Pancreas (tissue), 10 donors: Measurements from ENCODE around the gene FAF2. TPM values are rescaled to one million over a fixed set of nuclear protein-coding genes. Genes with fewer than 3 reads are reported as not detected.

Experiments
- ATAC-seq, 4 donors: fragments of 200-7000 bp; cut with Tn5 transposase; one replicate each; pipeline versions ENCODE4 v1.8.0 to v1.9.1; 2020; ENCODE audit warnings: mild to moderate bottlenecking in 4 of 4, moderate library complexity in 4 of 4
- DNase-seq, 6 donors: peaks; one replicate each; pipeline ENCODE4 v3.0.0-alpha.2; 2020
- FAIRE-seq: peaks from 2 replicates; lab custom pipeline; 2012; peaks lifted over from hg19 to GRCh38; lab: Jason Lieb, UNC
- H3K27ac ChIP-seq, 4 donors: fragments of 200-600 bp; sonication (generic); 1 replicate in 3 of 4; 2 replicates in 1 of 4; pipeline versions ENCODE4 v1.5.0 to v1.8.0; 2020
- H3K27me3 ChIP-seq, 4 donors: fragments of 200-600 bp; one replicate each; pipeline ENCODE4 v1.8.0; 2021
- H3K36me3 ChIP-seq, 3 donors: fragments of 200-600 bp; sonication (generic) in 1 of 3; one replicate each; pipeline versions ENCODE4 v1.5.0 to v1.8.0; 2020 to 2021
- H3K4me1 ChIP-seq, 3 donors: fragments of 200-600 bp; one replicate each; pipeline ENCODE4 v1.8.0; 2021
- H3K4me3 ChIP-seq, 4 donors: fragments of 200-600 bp; sonication (generic) in 2 of 4; one replicate each; pipeline versions ENCODE4 v1.5.0 to v1.8.0; 2020 to 2021
- H3K9me3 ChIP-seq, 4 donors: fragments of 200-600 bp; one replicate each; pipeline ENCODE4 v1.8.0; 2021
- WGBS, 2 donors: extraction: QIAGEN DNeasy Blood & Tissue Kit; methylation state at CpG; one replicate each; pipeline ENCODE4 v1.1.7; 2013; 5-methylcytosine and 5-hydroxymethylcytosine counted together
- intact Hi-C, 3 donors: fragments of 100-400 bp; cut with DNase I; formaldehyde crosslinking; loops; one replicate each; pipeline versions ENCODE4 v1.11.1 to v1.14.2; 2022
- polyA plus RNA-seq, 2 donors: library from polyadenylated mRNA; stranded (reverse); fragments of 200-250 nt; gene quantifications; one replicate each; pipeline ENCODE4 v1.2.3, GENCODE V29; 2013
- total RNA-seq, 6 donors: library from RNA; stranded (reverse); fragmentation: NEBNext Ultra II Directional in 4 of 6; extraction: Animal tissue kit (Norgen Biotek cat#: 25700) in 4 of 6; gene quantifications; one replicate each; pipeline versions ENCODE4 v1.2.1 to v1.2.4, GENCODE V29; 2021 to 2023
- TF ChIP-seq, protein P1 (sequence below), 4 donors: fragments of 200-600 bp; sonication (generic) in 3 of 4; IDR thresholded peaks; one replicate each; pipeline versions ENCODE4 v1.5.0 to v1.8.0; 2021; ENCODE audit warnings: antibody characterized with exemption in 4 of 4
- donor health status: healthy with polysubstance abuse.
- donor health status: DM: no; HTN: no; CAD: no; lungs with moderate emphysema.
- donor health status: DM: no; HTN: no; CAD: no.
- donor health status: control.
- donor health status: control.
- donor health status: Bipolar disorder and iron deficiency.
- donor health status: DM: yes; HTN: yes; CAD: no.
- donor health status: DM: no; HTN: no; CAD: no.
- donor health status: DM: no; HTN: no; CAD: no.
- donor health status: DM: yes; HTN: yes; CAD: no.

Gene FAF2
- total and polyA plus RNA-seq, 8 donors: 6.8 to 18.0 (median 15.1) TPM

DNA sequence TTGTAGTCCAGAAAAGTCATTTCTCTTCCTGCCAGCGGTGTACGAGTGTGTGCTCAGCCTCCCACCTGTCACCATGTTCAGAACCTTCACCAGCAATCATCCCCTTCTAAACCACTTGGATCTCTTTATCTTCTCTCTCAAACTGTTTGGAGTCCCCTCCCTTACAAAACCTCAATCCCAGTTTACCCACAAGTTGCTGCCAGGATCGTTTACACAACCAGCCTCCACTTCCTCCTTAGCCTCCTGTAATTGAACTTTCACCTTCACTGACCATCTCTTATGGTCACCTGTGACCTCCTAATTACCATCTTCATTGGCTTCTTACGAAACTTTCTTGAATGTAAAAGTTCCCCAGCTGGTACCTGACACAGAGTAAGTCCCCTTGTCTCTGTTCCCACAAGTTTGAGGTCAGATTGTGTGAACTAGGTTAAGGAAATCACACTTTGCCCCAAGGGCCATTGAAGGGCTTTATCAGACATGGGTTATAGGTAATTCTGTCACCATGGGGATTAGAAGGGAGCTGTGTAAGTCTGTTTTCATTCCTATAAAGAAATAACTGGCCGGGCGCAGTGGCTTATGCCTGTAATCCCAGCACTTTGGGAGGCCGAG is 69.0 kb downstream of the FAF2 start:
- H3K9me3 ChIP-seq: no peaks in the 10 kb centered on the region
- DNase-seq (no peak), ATAC-seq (no peak), FAIRE-seq (no peak)
- no peak overlapping the region for H3K27ac ChIP-seq
- H3K4me1 ChIP-seq: no peaks in the 10 kb centered on the region
- intact Hi-C loops: no loop called here
- no peak overlapping the region for H3K4me3 ChIP-seq
- TF ChIP-seq, protein P1, sequence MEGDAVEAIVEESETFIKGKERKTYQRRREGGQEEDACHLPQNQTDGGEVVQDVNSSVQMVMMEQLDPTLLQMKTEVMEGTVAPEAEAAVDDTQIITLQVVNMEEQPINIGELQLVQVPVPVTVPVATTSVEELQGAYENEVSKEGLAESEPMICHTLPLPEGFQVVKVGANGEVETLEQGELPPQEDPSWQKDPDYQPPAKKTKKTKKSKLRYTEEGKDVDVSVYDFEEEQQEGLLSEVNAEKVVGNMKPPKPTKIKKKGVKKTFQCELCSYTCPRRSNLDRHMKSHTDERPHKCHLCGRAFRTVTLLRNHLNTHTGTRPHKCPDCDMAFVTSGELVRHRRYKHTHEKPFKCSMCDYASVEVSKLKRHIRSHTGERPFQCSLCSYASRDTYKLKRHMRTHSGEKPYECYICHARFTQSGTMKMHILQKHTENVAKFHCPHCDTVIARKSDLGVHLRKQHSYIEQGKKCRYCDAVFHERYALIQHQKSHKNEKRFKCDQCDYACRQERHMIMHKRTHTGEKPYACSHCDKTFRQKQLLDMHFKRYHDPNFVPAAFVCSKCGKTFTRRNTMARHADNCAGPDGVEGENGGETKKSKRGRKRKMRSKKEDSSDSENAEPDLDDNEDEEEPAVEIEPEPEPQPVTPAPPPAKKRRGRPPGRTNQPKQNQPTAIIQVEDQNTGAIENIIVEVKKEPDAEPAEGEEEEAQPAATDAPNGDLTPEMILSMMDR (IDR thresholded peaks at IDR 0.05): no peak
- no peaks in the 10 kb centered on the region for H3K36me3 ChIP-seq
- WGBS, 2 donors: 65 to 68% methylated on average over 7 of the region's 7 CpGs
- no peaks in the 10 kb centered on the region for H3K27me3 ChIP-seq

DNA sequence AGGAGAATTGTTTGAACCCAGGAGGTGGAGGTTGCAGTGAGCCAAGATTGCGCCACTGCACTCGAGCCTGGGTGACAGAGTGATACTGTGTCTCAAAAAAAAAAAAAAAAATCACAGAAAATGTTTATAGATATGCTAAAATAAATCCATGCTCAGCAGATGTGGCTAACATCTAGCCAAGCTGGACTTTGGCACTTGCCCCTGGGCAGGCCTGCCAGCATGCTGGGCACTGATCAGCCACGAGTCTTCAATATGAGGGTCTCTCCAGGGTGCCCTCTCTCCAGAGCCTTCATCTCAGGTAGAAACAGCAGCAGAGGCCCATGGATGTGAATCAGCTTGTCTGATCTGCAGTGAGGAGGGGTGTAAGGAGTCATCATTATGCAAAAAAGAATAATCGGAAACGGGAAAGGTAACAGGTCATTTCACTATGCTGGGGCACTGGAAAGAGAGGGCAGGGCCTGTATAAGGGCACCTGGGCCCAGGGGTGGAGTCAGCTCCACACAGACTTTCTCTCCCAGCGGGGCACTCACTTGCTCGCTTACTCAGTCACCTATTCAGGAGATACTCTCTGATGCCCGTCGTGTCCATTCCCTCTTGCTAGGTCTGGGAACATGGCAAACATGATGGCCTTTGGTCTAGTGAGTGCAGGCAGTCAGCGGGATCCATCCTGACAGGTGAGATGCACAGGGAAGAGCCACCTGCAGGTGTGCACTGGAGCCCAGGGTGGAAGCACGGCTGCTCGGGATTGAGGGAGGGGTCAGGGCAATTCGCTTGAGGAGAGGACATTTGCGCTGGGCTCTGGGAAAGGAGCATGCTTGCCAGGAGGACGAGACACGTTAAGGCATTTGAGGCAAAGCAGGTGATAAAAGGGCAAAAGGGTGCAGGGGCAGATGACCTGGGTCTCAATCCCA is 71.9 kb downstream of the FAF2 start:
- 59 to 60% methylated on average over 16 of the region's 16 CpGs for WGBS, 2 donors
- H3K4me1 ChIP-seq: no peaks in the 10 kb centered on the region
- FAIRE-seq (no peak), DNase-seq (no peak), ATAC-seq (no peak)
- no peak overlapping the region for H3K27ac ChIP-seq
- no peaks in the 10 kb centered on the region for H3K27me3 ChIP-seq
- no peaks in the 10 kb centered on the region for H3K9me3 ChIP-seq
- H3K36me3 ChIP-seq: no peaks in the 10 kb centered on the region
- intact Hi-C loops: no loop called here
- H3K4me3 ChIP-seq: no peak overlapping the region
- TF ChIP-seq, protein P1 (IDR thresholded peaks at IDR 0.05): no peak

DNA sequence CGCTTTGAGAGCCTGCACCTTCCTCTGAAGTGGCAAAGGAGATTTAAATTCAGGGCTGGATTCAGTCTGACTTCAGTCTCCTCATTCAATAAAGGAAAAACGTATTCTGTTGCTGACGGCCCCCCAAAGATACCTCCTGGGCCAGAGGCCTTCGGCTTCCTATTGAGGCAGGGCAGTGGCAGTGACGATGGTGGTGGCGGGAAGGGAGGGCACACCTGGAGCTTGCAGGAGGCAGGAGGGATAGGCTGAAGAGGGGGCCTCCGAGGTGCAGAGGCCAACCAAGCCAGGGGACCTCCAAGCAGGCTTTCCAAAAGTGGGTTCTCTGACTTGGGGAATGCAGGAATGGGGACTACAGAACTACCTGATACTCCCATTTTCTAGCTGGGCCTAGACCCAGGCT is 73.1 kb downstream of the FAF2 start:
- WGBS, 2 donors: 67 to 74% methylated on average over 7 of the region's 7 CpGs
- Histone ChIP-seq H3K4me1 (no peaks in the 10 kb centered on the region), H3K27ac (no peak overlapping the region), H3K36me3 (no peaks in the 10 kb centered on the region), H3K9me3 (no peaks in the 10 kb centered on the region), H3K27me3 (no peaks in the 10 kb centered on the region), H3K4me3 (no peak overlapping the region)
- TF ChIP-seq, protein P1 (IDR thresholded peaks at IDR 0.05): no peak
- intact Hi-C loops: no loop called here
- FAIRE-seq: no peak
- no peak for DNase-seq
- ATAC-seq: no peak

DNA sequence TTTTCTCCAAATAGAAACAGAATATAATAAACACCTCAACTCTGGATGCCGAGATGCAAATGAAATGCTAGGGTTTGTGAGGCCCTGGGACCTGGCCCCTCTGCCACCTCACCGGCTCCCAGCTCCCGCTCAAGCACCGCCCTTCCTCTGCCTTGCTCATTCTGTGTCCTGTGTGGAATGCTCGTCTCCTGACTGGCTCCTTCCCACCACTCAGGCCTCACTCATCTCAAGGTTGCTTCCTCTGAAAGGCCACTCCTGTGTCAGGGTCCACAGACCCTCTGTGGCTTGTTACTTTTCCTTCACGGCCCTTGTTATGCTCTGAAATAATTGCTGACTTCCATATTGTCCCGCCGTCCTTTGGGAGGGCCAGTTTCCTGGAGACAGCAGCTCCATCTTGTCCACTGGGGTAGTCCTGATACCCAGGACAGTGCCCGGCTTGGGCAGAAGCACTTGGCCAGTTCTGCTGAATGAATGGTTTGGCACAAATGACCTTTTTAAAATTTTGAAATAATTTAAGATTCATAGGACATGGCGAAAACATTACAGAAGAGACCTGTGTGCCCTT is 73.6 kb downstream of the FAF2 start:
- no peaks in the 10 kb centered on the region for H3K9me3 ChIP-seq
- H3K27ac ChIP-seq: no peak overlapping the region
- 62 to 70% methylated on average over 10 of the region's 10 CpGs for whole genome bisulfite sequencing, 2 donors
- ATAC-seq (no peak), FAIRE-seq (no peak), DNase-seq (no peak)
- intact Hi-C loops: no loop called here
- TF ChIP-seq, protein P1 (IDR thresholded peaks at IDR 0.05): no peak
- no peaks in the 10 kb centered on the region for H3K27me3 ChIP-seq
- H3K36me3 ChIP-seq: no peaks in the 10 kb centered on the region
- no peaks in the 10 kb centered on the region for H3K4me1 ChIP-seq
- no peak overlapping the region for H3K4me3 ChIP-seq
